ENCODE data around the gene ZNF264.

DNA sequence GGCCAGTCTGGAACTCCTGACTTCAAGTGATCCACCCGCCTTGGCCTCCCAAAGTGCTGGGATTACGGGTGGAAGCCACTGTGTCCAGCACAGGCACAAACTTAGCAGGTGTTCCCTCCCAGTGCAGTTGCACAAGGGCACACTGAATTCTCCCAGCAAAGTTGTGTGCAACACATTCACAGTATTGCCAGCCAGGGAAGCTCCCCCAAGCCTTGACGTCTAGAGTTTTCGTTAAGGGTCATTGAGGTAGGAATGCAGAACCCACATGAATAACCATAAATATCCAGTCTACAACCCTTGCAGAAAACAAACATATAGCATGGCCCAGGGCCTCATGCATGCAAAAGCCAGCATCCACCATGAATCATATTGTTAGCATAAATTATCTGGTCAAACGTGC, 36.2 kb downstream of the ZNF264 start:
- TF ChIP-seq, protein P1, sequence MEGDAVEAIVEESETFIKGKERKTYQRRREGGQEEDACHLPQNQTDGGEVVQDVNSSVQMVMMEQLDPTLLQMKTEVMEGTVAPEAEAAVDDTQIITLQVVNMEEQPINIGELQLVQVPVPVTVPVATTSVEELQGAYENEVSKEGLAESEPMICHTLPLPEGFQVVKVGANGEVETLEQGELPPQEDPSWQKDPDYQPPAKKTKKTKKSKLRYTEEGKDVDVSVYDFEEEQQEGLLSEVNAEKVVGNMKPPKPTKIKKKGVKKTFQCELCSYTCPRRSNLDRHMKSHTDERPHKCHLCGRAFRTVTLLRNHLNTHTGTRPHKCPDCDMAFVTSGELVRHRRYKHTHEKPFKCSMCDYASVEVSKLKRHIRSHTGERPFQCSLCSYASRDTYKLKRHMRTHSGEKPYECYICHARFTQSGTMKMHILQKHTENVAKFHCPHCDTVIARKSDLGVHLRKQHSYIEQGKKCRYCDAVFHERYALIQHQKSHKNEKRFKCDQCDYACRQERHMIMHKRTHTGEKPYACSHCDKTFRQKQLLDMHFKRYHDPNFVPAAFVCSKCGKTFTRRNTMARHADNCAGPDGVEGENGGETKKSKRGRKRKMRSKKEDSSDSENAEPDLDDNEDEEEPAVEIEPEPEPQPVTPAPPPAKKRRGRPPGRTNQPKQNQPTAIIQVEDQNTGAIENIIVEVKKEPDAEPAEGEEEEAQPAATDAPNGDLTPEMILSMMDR (IDR thresholded peaks at IDR 0.05), result no peak
- no peak for TF ChIP-seq POLR2A (IDR thresholded peaks at IDR 0.05)

Measured in heart left ventricle (tissue), 13 donors.